AG04450 (cell line): ENCODE results near the gene APOL1. TPM values are rescaled to one million over a fixed set of nuclear protein-coding genes. Genes with fewer than 3 reads are reported as not detected.

Experiments used
- CTCF ChIA-PET: fragments of 300-600, 350-600 bp; formaldehyde crosslinking; extraction: SDS; loops from one replicate; lab custom pipeline; 2022; ENCODE audit warnings: antibody characterized with exemption, inconsistent platforms; lab: Charles Lee
- POLR2A ChIA-PET: fragments of 350-600 bp; formaldehyde crosslinking; extraction: SDS; loops from one replicate; lab custom pipeline; 2021; ENCODE audit warnings: antibody characterized with exemption, inconsistent platforms; lab: Yijun Ruan, JAX
- DNase-seq: peaks from one replicate; pipeline ENCODE4 v3.0.0-alpha.2; 2011; ENCODE audit warnings: low read depth, low spot score
- H3K27ac ChIP-seq: one replicate; pipeline ENCODE4 v1.5.1; 2012; ENCODE audit warnings: low read depth, low read length, control low read depth
- H3K27me3 ChIP-seq: one replicate; pipeline ENCODE4 v1.6.0; 2012; ENCODE audit warnings: low read length; ENCODE audit not compliant: control insufficient read depth, insufficient read depth
- H3K4me3 ChIP-seq: 2 replicates; pipeline ENCODE4 v1.5.1; 2011; ENCODE audit warnings: mild to moderate bottlenecking, low read depth, low read length, control low read depth
- H3K9me3 ChIP-seq: 2 replicates; pipeline ENCODE4 v1.5.1; 2012; ENCODE audit warnings: low read length; ENCODE audit not compliant: control insufficient read depth, insufficient read depth
- CTCF ChIP-seq: IDR thresholded peaks from 2 replicates; pipeline ENCODE4 v1.5.1; 2011; ENCODE audit warnings: low read depth, low read length, control low read depth, inconsistent platforms
- polyA plus RNA-seq: library from polyadenylated mRNA; depleted of rRNA; stranded (reverse); fragments of >200 nt; gene quantifications from 2 replicates; pipeline ENCODE4 v1.2.3, GENCODE V29; 2011

APOL1 gene
- polyA plus RNA-seq, 1 experiment: 3.8 TPM

DNA sequence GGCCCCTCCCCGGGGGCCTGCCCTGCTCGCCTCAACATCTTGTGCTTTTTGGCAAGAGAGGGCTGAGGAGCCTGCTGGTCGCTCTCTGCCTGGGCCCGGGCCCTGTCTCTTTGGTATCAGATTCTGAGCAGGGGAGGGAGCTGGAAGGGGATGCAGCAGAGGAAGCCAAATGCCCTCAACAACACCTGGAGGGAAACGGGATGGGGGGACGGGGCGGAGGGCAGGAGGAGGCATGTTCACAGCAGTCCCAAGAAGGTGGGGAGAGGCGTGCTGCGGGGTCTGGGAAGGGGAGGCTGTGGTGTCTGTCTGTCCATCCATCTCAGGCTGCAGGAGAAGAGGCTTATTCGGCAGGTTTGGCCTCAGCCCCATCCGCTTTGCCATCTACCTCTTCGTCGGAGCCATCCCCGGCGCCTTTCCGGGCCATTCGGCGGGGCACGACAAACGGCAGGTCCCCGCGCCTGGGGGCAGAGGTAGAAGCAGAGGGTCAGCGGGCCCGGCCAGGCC, 29.4 kb downstream of the APOL1 start:
- Histone ChIP-seq H3K4me3 (no peak overlapping the region), H3K27me3 (no peaks in the 10 kb centered on the region), H3K9me3 (no peaks in the 10 kb centered on the region; the same call in 1 of the 2 replicates), H3K27ac (peak overlapping the region; percentile 39)
- ChIA-PET POLR2A (no interaction called here), CTCF (no interaction called here)
- no peak for DNase-seq
- TF ChIP-seq CTCF: no peak

- no peak overlapping the region for H3K4me3 ChIP-seq
- H3K27ac ChIP-seq: peak overlapping the region; percentile 21
- POLR2A ChIA-PET: interaction anchor here (0.6 kb wide), 1 partner anchor 122 kb away, joined by 3 read pairs; no protein-coding TSS in a partner anchor
- CTCF ChIA-PET: interaction anchor here (1.3 to 3.3 kb wide), 2 partner anchors 89 to 202 kb away, joined by 3 to 14 read pairs; no protein-coding TSS in a partner anchor
- no peaks in the 10 kb centered on the region for H3K27me3 ChIP-seq
- no peak for DNase-seq
- no peaks in the 10 kb centered on the region; the same call in 1 of the 2 replicates for H3K9me3 ChIP-seq
- TF ChIP-seq CTCF: no peak
These were observed 31.2 kb downstream of the APOL1 start for GRCh38 chr22:36284171-36284571.

GRCh38 chr22:36285017-36285416, 32.1 kb downstream of the APOL1 start:
- ChIA-PET POLR2A (interaction anchor here (0.6 kb wide), 1 partner anchor 121 kb away, joined by 3 read pairs; no protein-coding TSS in a partner anchor), CTCF (interaction anchor here (1.2 to 4.1 kb wide), 4 partner anchors 12 to 202 kb away, joined by 3 to 33 read pairs (median 10); no protein-coding TSS in a partner anchor)
- Histone ChIP-seq H3K27ac (peak overlapping the region; percentile 11), H3K4me3 (no peak overlapping the region), H3K9me3 (no peaks in the 10 kb centered on the region; the same call in 1 of the 2 replicates), H3K27me3 (no peaks in the 10 kb centered on the region)
- no peak for TF ChIP-seq CTCF
- no peak for DNase-seq

DNA sequence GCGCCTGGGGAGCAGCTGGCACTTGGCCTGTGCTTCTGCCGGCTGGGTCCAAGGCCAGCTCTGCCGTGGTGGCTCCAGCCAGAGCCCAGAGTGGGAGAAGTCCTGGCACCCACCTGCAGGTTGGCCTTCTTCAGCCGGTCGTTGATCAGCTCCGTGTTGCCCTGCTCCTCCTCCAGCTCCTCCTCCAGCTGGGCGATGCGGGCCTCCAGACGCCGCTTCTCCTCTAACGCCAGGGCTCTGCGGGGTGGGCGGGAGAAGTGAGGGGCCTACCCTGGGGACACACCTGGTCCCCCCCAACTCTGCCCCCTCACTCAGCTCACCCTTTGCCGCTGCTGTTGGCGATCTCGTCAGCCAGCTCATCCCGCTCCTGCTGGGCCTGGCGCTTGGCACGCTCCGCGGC, 32.6 kb downstream of the APOL1 start:
- POLR2A ChIA-PET: interaction anchor here (1.1 kb wide), 2 partner anchors 10 to 25 kb away, joined by 3 to 4 read pairs; no protein-coding TSS in a partner anchor
- no peak for TF ChIP-seq CTCF
- CTCF ChIA-PET: interaction anchor here (1.0 to 4.1 kb wide), 9 partner anchors 9 to 201 kb away, joined by 3 to 33 read pairs (median 5); no protein-coding TSS in a partner anchor
- H3K27me3 ChIP-seq: no peaks in the 10 kb centered on the region
- DNase-seq: no peak
- no peaks in the 10 kb centered on the region; the same call in 1 of the 2 replicates for H3K9me3 ChIP-seq
- no peak overlapping the region for H3K4me3 ChIP-seq
- H3K27ac ChIP-seq: peak overlapping the region; percentile 52
